Measurements from ENCODE around the gene SERPINF2. TPM values are rescaled to one million over a fixed set of nuclear protein-coding genes. Genes with fewer than 3 reads are reported as not detected.

SERPINF2 gene
- total RNA-seq, 4 donors from 2014 or later = 8.0 to 19.8 (median 9.6) TPM

- TF ChIP-seq CTCF (IDR thresholded peaks at IDR 0.05; ENCODE audit: low read depth) = no peak
Observed at GRCh38 chr17:1733759-1734158, 8.9 kb upstream of the SERPINF2 start.

DNA sequence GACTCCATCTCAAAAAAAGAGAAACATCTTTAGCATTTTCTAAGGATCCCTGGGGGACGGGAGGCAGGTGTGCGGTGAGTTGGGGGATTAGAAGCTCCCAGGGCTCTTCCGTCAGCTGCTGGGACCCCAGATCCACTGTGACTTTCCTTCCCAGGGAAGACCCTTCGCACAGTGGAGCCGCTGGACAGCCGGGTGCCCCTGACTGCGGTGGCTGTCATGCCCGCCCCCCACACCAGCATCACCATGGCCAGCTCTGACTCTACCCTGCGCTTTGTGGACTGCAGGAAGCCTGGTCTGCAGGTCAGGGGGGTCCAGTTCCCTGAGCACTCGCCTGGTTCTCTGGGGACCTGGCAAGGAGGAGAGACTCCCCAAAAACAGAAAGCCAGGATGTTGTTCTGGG, 7.3 kb upstream of the SERPINF2 start:
- no peak for TF ChIP-seq CTCF (IDR thresholded peaks at IDR 0.05; ENCODE audit: low read depth)

- TF ChIP-seq CTCF (IDR thresholded peaks at IDR 0.05; ENCODE audit: low read depth) = no peak
Observed at GRCh38 chr17:1735834-1736347, 6.8 kb upstream of the SERPINF2 start.

GRCh38 chr17:1736348-1737281, 6.1 kb upstream of the SERPINF2 start:
- no peak for TF ChIP-seq CTCF (IDR thresholded peaks at IDR 0.05; ENCODE audit: low read depth)

GRCh38 chr17:1737531-1738291, 5.0 kb upstream of the SERPINF2 start:
- TF ChIP-seq CTCF (IDR thresholded peaks at IDR 0.05; ENCODE audit: low read depth) = no peak

DNA sequence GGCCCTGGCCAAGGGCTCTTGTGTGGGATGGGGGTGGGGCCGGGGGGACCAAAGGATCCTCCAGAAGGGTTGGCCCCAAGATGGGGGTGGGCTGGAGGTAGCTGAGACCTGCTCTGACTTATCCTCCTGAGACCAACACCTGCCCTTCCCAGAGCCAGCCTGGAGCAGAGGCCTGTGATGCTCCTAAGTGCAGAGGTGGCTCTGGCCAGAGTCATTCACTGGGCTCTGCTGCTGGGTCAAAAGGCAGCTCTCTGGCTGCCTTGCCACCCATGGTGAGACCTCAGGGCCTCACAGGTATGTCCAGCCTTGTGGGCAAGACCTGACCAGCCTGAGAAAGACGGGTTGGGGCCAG, 393 bp downstream of the SERPINF2 start:
- TF ChIP-seq CTCF (IDR thresholded peaks at IDR 0.05; ENCODE audit: low read depth) = no peak
